ENCODE measurements around the gene RIPOR3.

DNA sequence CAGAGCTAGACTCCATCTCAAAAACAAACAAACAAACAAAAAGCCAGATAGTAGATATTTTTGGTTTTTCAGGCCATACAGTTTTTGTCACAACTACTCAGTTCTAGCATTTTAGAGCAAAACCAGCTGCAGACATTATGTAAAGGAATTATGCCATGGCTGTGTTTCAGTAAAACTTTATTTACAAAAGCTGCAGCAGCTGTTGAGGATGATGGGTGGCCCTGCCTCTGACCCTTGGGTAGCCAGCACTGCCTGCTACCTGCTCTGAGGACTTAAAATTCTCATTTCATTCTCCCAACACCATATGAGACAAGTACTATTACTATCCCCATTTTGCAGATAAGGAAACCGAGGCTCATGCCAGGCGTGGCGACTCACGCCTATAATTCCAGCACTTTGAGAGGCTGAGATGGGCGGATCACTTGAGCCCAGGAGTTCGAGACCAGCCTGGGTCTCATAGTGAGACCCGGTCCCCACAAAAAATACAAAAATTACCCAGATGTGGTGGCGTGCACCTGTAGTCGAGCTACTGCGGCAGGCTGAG, 56.3 kb downstream of the RIPOR3 start:
- TF ChIP-seq POLR2A (IDR thresholded peaks at IDR 0.05; ENCODE audit: low read depth, low read length) (no peak), POLR2AphosphoS5 (IDR thresholded peaks at IDR 0.05; ENCODE audit: low read depth, low read length) (no peak), TAF1 (IDR thresholded peaks at IDR 0.05; ENCODE audit: borderline replicate concordance, low read depth, low read length) (no peak)
